Caki2 (cell line): Measurements from ENCODE around the gene PHYKPL. TPM values are rescaled to one million over a fixed set of nuclear protein-coding genes. Genes with fewer than 3 reads are reported as not detected.

Source experiments
- DNase-seq: peaks from one replicate; pipeline ENCODE4 v3.0.0-alpha.2; 2015; ENCODE audit warnings: low read depth
- in situ Hi-C: cut with HindIII; loops from 2 replicates; pipeline ENCODE4 v1.10.0; 2016; ENCODE audit warnings: low sequenced_read_pairs, low pct_unique_long_range_greater_than_20kb, mixed read lengths
- total RNA-seq: library from RNA; depleted of rRNA; stranded (reverse); fragments of >200 nt; shearing (Covaris generic); gene quantifications from 2 replicates; pipeline ENCODE4 v1.2.3, GENCODE V29; 2014; ENCODE audit warnings: low replicate concordance; rRNA removed

PHYKPL gene
- total RNA-seq = 31.0 and 34.8 TPM in 2 replicates

GRCh38 chr5:178232124-178232919, at the start of gene PHYKPL:
PHYKPL (minus strand) TSS chr5:178232802; CDS start chr5:178232550, 252 bp downstream.
- in situ Hi-C loops = no loop called here
- DNase-seq = peak; percentile 74

DNA sequence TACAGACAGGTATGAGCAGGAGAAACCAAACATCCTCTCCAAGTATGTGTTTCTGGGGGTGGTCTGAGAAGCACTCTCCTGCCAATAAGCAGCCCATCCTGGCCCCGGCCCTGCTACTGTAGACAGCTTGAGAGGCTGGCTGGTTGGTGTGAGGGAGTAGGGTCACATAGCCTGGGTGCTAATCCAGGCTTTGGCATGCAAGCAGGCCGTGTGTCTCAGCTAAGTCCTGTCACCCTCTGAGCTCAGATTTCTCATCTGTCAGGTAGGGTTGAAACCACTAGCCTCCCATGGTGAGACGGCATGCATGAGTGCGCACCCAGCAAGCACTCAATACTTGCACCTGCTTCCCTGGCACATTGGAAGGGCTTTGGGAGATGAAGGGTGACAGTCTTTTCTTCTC, 49.8 kb upstream of the PHYKPL start:
- DNase-seq = no peak
- in situ Hi-C loops = no loop called here

- DNase-seq = no peak
- in situ Hi-C loops = no loop called here
These were observed 48.7 kb upstream of the PHYKPL start for GRCh38 chr5:178281331-178281730.

DNA sequence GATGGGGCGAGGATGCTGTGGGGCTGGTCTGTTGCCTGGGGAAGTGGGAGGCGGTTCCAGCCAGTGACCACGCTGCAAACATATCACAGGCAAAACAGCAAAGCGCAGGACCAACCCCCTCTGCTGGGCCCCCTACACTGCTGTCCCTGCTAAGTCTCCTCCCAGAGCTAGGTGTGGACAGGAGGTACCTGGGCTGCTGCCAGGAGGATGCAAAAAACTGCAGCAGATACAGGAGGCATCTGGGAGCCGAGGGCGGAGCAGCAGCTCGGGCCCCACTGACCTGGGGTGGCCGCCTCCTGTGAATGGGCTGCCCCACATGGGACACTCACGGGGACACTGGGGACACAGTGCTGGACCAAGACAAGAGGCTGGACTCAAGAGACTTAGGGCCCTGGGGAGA, 48.0 kb upstream of the PHYKPL start:
- DNase-seq = no peak
- in situ Hi-C loops = no loop called here

DNA sequence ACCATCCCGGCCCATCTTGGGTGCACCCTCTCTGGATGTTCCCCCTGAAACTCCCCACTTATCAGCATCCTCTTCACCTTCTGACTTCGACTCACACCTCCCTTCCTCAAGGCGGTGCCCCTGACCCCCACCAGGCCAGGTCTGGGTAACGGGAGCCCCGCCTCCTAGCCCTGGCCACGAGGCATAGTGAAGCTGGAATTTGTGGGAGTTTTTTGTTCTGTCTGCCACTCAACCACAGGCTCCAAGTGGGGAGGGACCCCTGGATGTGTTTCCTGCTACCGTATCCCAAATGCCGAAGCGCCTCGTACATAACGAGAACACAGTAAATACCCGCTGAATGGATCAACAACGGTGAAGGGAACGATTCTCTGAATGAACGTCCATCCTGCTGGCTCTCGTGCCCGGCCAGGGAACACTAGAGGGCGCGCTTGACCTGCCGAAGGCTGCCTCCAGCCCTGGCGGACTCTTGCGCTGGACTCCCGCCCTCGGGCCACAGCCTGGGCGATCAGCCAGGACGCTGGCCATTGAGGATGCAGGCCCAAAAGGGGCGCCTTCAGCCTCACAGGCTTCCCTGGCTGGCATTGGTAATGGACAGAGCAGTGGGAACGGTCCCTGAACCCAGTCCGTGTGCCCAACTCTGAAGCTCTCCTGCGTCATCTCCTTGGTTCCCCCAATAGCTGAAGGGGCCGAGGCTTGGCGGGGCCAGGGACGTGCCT, 47.3 kb upstream of the PHYKPL start:
- peak; percentile 38 for DNase-seq
- in situ Hi-C loops = no loop called here

GRCh38 chr5:178279026-178279722, 46.6 kb upstream of the PHYKPL start:
- in situ Hi-C loops = no loop called here
- DNase-seq = no peak

GRCh38 chr5:178278358-178279023, 45.9 kb upstream of the PHYKPL start:
- no peak for DNase-seq
- in situ Hi-C loops = no loop called here

- in situ Hi-C loops = no loop called here
- no peak for DNase-seq
These were observed 45.3 kb upstream of the PHYKPL start for GRCh38 chr5:178277866-178278265.

DNA sequence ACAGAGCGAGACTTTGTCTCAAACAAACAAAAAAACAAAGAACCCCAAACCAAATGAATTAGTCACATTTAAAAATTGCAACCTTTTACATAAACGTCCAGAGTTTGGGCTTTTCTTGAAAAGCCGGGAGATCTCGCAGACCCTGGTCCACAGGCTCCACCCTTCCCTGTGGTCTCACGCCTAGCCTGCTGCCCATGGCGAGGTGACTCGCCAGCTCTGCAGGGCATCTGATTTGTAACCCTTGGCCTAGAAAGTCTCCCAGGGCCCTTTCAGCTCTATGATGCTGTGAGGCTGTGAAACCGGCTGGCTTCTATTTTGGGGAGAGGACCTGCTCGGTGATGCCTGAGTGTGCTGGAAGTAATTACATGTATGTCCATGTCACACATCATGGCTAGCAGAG, 44.7 kb upstream of the PHYKPL start:
- DNase-seq = no peak
- in situ Hi-C loops = no loop called here

DNA sequence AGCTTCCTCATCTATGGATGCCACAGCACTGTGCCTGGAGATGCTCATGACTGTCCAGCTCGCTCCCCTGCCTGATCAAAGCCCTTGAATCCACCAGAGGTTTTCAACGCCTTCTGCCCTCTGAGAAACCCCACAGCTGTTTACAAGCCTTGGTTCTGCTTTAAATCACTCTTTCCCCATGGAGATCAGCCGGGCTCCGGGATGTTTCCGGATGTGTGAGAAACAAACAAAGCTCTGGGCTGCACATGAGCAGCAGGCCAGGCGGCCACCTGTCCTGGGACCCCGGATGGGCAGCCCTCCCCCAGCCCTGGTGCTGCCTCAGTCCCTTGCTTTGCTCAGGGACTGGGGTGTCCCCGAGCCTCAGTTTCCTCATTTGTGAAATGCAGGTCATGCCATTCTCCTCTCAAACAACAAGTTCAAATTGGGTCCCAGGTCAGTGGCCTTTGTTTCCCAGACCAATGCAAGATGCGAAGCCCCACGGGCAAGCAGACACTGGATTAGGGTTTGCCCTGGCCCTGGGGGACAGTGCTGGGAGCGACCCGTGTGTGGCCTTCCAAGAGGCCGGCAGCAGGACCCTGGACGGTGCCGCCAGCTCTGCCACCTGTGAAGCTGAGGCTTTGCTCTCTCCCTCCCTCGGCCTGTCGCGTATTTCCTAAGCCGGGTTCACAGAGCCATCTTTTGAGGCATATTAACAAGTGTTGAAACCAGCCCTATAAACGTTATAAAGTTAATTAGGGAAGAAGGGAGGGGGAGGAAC, 42.4 kb upstream of the PHYKPL start:
- no peak for DNase-seq
- in situ Hi-C loops = no loop called here

DNA sequence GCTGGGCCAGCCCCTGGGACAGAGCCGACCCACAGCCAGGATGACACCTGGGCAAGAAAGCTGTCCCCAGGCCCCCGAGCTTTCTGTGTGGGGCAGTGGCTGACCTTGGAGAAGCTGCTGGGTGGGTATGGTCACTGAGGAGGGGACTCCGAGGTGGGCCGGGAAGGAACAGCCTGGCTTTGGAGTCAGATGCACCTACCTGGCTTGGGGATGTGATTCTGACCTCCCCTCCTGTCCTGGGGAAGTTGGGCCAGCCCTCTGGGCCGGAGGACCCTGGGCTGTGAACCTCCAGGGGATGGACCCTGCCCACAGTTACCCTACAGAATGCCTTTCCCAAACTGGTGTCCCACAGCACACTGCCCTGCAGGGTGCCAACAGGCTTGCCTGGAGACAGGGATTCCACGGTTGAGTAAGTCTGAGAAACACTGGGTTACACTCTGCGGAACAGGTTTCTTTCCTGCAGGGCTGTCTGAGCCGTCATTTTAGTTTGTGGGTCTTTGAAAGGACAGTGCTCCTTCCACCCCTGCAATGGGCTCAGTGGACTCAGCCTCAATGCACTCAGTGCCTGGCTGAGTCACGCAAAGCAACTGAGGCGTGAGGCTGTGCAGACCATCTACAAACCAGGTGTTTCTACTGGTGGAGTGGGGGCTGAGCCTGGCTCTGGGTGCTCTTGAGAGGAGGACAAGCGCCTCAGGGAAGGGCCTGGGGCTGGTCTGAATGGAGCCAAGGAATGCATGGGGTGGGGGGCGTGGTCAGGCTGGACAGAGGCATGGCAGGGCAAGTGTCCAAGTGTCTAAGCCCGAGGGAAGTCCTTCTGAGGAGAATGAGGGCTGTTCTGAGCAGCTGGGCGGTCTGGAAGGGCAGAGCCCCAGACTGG, 41.3 kb upstream of the PHYKPL start:
- in situ Hi-C loops = no loop called here

GRCh38 chr5:178273041-178273440, 40.4 kb upstream of the PHYKPL start:
- DNase-seq = no peak
- in situ Hi-C loops = no loop called here

More for the DNA sequence above, 41.3 kb upstream of the PHYKPL start:
- DNase-seq = no peak

- in situ Hi-C loops = no loop called here
- DNase-seq = no peak
These were observed 40.0 kb upstream of the PHYKPL start for GRCh38 chr5:178272591-178272990.

- no peak for DNase-seq
- in situ Hi-C loops = no loop called here
These were observed 39.3 kb upstream of the PHYKPL start for GRCh38 chr5:178271726-178272479.

GRCh38 chr5:178271231-178271630, 38.6 kb upstream of the PHYKPL start:
- in situ Hi-C loops = no loop called here
- no peak for DNase-seq

DNA sequence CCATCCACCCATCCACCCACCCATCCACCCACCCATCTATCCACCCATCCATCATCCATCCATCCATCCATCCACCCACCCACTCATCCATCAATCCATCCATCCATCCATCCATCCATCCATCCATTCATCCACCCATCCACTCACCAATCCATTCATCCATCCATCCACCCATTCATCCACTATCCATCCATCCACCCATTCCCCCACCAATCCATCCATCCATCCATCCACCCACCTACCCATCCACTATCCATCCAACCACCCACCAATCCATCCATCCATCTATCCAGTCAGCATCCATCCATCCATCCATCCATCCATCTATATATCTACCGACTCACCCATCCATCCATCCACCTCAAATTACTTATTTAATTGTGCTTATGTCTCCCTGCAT, 36.9 kb upstream of the PHYKPL start:
- in situ Hi-C loops = no loop called here
- DNase-seq = no peak
